K562 (cell line): Measurements from ENCODE around the gene NCOA1. TPM values are rescaled to one million over a fixed set of nuclear protein-coding genes. Genes with fewer than 3 reads are reported as not detected.
A peak's percentile ranks its signal among the peaks of the same experiment; 100 is the strongest.

ENCODE experiments used
- BACH1 ChIP-seq: fragments of 200-800 bp; sonication (Bioruptor generic); IDR thresholded peaks from 2 replicates; pipeline ENCODE4 v1.6.1; 2016; ENCODE audit warnings: missing genetic modification characterization, missing compliant biosample characterization
- HNRNPUL1 ChIP-seq: fragments of 200-400 bp; formaldehyde crosslinking; IDR thresholded peaks from 2 replicates; pipeline ENCODE4 v1.6.1; 2017; ENCODE audit warnings: low read length
- MGA ChIP-seq: fragments of 450-650 bp; IDR thresholded peaks from 2 replicates; pipeline ENCODE4 v1.6.1; 2016; ENCODE audit warnings: mild to moderate bottlenecking, moderate library complexity
- MTA3 ChIP-seq: fragments of 450-650 bp; formaldehyde crosslinking; IDR thresholded peaks from 2 replicates; pipeline ENCODE4 v1.6.1; 2017; ENCODE audit warnings: mild to moderate bottlenecking, borderline replicate concordance
- RBM34 ChIP-seq: fragments of 200-400 bp; formaldehyde crosslinking; IDR thresholded peaks from 2 replicates; pipeline ENCODE4 v1.6.1; 2018; ENCODE audit warnings: low read length, borderline replicate concordance; ENCODE audit not compliant: insufficient read depth
- SNIP1 ChIP-seq: fragments of 450-650 bp; IDR thresholded peaks from 2 replicates; pipeline ENCODE4 v1.7.1; 2017; ENCODE audit warnings: low read depth, mild to moderate bottlenecking
- SREBF1 ChIP-seq: fragments of 150-350 bp; IDR thresholded peaks from 2 replicates; pipeline ENCODE4 v1.6.1; 2014; ENCODE audit warnings: antibody characterized with exemption, low read depth, low read length, borderline replicate concordance
- TFAP4 ChIP-seq: sonication (generic); formaldehyde crosslinking; IDR thresholded peaks from 2 replicates; pipeline ENCODE4 v1.8.0; 2022; ENCODE audit warnings: missing genetic modification reagents, mild to moderate bottlenecking, moderate library complexity, borderline replicate concordance
- USF1 ChIP-seq: sonication (generic); formaldehyde crosslinking; IDR thresholded peaks from 2 replicates; pipeline ENCODE4 v1.9.0; 2022; ENCODE audit warnings: mild to moderate bottlenecking, missing genetic modification reagents
- ZKSCAN1 ChIP-seq: fragments of 150-350 bp; IDR thresholded peaks from 2 replicates; pipeline ENCODE4 v1.6.1; 2016; ENCODE audit warnings: low read depth, low read length
- ZNF316 ChIP-seq: fragments of 450-650 bp; IDR thresholded peaks from 2 replicates; pipeline ENCODE4 v1.6.1; 2016
- ZNF589 ChIP-seq: fragments of 200-800 bp; sonication (Bioruptor generic); IDR thresholded peaks from 2 replicates; pipeline ENCODE4 v1.6.1; 2016; ENCODE audit warnings: low read depth, missing genetic modification characterization, missing compliant biosample characterization
- polyA plus RNA-seq, 8 experiments: library from polyadenylated mRNA; depleted of rRNA in 4 of 8; stranded (reverse) in 5 of 8; unstranded in 3 of 8; fragments of >200 nt; fragmentation: Nextera tagmentation in 2 of 8; fragmentation: Illumina TruSeq in 1 of 8; extraction: Ambion mirVana in 2 of 8; extraction: Trizol in 1 of 8; gene quantifications; 2 replicates each; pipeline versions ENCODE4 v1.2.1 to v1.2.3, GENCODE V29; 2011 to 2014; ENCODE audit warnings: inconsistent platforms in 1 of 8, missing spikeins in 1 of 8
- total RNA-seq, 7 experiments: library from RNA; depleted of rRNA in 6 of 7; stranded (reverse); fragments of >200 nt in 6 of 7; fragmentation: Illumina TruSeq in 2 of 7; extraction: Trizol in 2 of 7; gene quantifications; 2 replicates each; pipeline versions ENCODE4 v1.2.1 to v1.2.3, GENCODE V29; 2011 to 2021; ENCODE audit warnings: low replicate concordance in 1 of 7

Gene NCOA1
- total and polyA plus RNA-seq, 9 of the 15 experiments (the other 6 are each of a cell fraction or from before 2014, with no cell fraction given) = 4.9 to 25.7 (median 17.0) TPM

- TF ChIP-seq MGA (peak; percentile 77), MTA3 (no peak), ZNF589 (CRISPR knock-in tag) (no peak), SREBF1 (no peak), TFAP4 (CRISPR knock-in tag) (no peak), ZNF316 (0 out of 2 replicates have a peak, but pooled peaks have one; percentile 30), ZKSCAN1 (no peak), USF1 (peak; percentile 88), HNRNPUL1 (no peak), SNIP1 (no peak), RBM34 (no peak), BACH1 (tag) (0 out of 2 replicates have a peak, but pooled peaks have one; percentile 16)
Observed at GRCh38 chr2:24489465-24490180, 1.4 kb upstream of the NCOA1 start (continued).
